ENCODE measurements around the gene VGLL4. TPM values are rescaled to one million over a fixed set of nuclear protein-coding genes. Genes with fewer than 3 reads are reported as not detected.
"Not testable (repeated sequence)": the region's sequence is repeated elsewhere in the genome, so short reads cannot be mapped to it uniquely, and the experiment has no call there.

Gene VGLL4
- total and polyA plus RNA-seq, 2 of the 4 experiments (the other 2 are of a cell fraction), result 26.2 to 35.4 TPM

DNA sequence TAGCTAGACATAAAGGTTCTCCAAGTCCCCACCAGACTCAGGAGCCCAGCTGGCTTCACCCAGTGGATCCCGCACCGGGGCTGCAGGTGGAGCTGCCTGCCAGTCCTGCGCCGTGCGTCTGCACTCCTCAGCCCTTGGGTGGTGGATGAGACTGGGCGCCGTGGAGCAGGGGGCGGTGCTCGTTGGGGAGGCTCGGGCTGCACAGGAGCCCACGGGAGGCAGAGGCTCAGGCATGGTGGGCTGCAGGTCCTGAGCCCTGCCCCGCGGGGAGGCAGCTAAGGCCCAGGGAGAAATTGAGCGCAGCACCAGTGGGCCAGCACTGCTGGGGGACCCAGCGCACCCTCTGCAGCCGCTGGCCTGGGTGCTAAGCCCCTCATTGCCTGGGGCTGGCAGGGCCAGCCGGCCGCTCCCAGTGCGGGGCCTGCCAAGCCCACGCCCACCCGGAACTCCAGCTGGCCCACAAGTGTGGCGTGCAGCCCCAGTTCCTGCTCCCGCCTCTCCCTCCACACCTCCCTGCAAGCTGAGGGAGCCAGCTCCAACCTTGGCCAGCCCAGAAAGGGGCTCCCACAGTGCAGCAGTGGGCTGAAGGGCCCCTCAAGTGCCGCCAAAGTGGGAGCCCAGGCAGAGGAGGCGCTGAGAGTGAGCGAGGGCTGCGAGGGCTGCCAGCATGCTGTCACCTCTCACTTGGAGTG, 130.4 kb downstream of the VGLL4 start:
- H3K27me3 ChIP-seq (ENCODE audit: control insufficient read depth, insufficient read depth, low read length); H4K5ac ChIP-seq (ENCODE audit: low read depth, low read length); ATAC-seq (ENCODE audit: low read depth); H3K56ac ChIP-seq (ENCODE audit: extremely low read depth, insufficient read depth, low read length); DNase-seq; H3K4me3 ChIP-seq (ENCODE audit: insufficient read depth, low read depth, low read length); dilution Hi-C loops (cut with HindIII; ENCODE audit: low sequenced_read_pairs, unreplicated experiment); CTCF ChIA-PET; POLR2A ChIA-PET (ENCODE audit: unreplicated experiment); in situ Hi-C loops (cut with MboI; ENCODE audit: low sequenced_read_pairs); H3K9me3 ChIP-seq (ENCODE audit: control insufficient read depth, insufficient read depth, low read length); intact Hi-C loops (cut with micrococcal nuclease); H3K36me3 ChIP-seq (ENCODE audit: control insufficient read depth, insufficient read depth, low read length); H3K4me2 ChIP-seq (ENCODE audit: low read depth, low read length); H2AK9ac ChIP-seq (replicated peaks; ENCODE audit: low read depth, low read length, poor library complexity); H2AFZ ChIP-seq (replicated peaks; ENCODE audit: low read length, poor library complexity); H4K20me1 ChIP-seq (ENCODE audit: insufficient read depth, low read length); BruUV-seq (replicated peaks); H3K9ac ChIP-seq (ENCODE audit: low read depth, low read length); H3K27ac ChIP-seq (ENCODE audit: insufficient read depth, low read length); H3K18ac ChIP-seq (ENCODE audit: low read depth, low read length): not testable (repeated sequence)
- Histone ChIP-seq H2AK5ac (ENCODE audit: low read depth, low read length) (peak overlapping the region; percentile 82; the same call in 1 of the 2 replicates), H3K79me1 (ENCODE audit: low read depth in 1 of 2, low read length in 2 of 2) (peaks cover 9 to 26% of the 10 kb centered on the region in 2 experiments), H3K4ac (ENCODE audit: low read depth, low read length) (peak overlapping the region; percentile 87), H2BK20ac (ENCODE audit: low read depth, low read length) (peak overlapping the region; percentile 77), H2BK15ac (ENCODE audit: low read depth, low read length) (peak overlapping the region; percentile 72; the same call in 2 of the 3 replicates), H3K14ac (replicated peaks; ENCODE audit: low read depth, low read length) (peak overlapping the region; percentile 75), H4K8ac (ENCODE audit: low read depth in 2 of 2, low read length in 2 of 2) (peak overlapping the region; percentile 2 to 77; a peak in 2 of 4 replicates), H4K91ac (ENCODE audit: insufficient read depth, low read depth, low read length) (peak overlapping the region; percentile 22), H2BK5ac (ENCODE audit: low read depth, low read length, poor library complexity, severe bottlenecking) (peak overlapping the region; percentile 73), H3K4me1 (ENCODE audit: control insufficient read depth, insufficient read depth, low read length) (peaks cover 19% of the 10 kb centered on the region), H2BK120ac (ENCODE audit: low read depth, low read length) (peak overlapping the region; percentile 84), H3K23ac (ENCODE audit: low read depth, low read length) (peak overlapping the region; percentile 69; the same call in 1 of the 2 replicates), H3K9me1 (ENCODE audit: insufficient read depth, low read length) (peaks cover 15% of the 10 kb centered on the region)
- WGBS, 2 experiments (ENCODE audit: extremely low coverage in 2 of 2, insufficient read length in 1 of 2), result 98% methylated on average over 6 of the region's 27 CpGs; no CpG with 5 or more reads in 1 of the 2 experiments

DNA sequence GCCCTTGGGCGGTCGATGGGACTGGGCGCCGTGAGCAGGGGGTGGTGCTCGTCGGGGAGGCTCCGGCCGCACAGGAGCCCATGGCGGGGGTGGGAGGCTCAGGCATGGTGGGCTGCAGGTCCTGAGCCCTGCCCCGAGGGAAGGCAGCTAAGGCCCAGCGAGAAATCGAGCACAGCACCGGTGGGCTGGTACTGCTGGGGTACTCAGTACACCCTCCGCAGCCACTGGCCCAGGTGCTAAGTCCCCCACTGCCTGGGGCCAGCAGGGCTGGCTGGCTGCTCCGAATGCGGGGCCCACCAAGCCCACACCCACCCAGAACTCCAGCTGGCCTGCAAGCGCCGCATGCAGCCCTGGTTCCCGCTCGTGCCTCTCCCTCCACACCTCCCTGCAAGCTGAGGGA, 132.1 kb downstream of the VGLL4 start:
- H3K56ac ChIP-seq (ENCODE audit: extremely low read depth, insufficient read depth, low read length); H3K4ac ChIP-seq (ENCODE audit: low read depth, low read length); H3K27me3 ChIP-seq (ENCODE audit: control insufficient read depth, insufficient read depth, low read length); H2BK20ac ChIP-seq (ENCODE audit: low read depth, low read length); DNase-seq; H2BK5ac ChIP-seq (ENCODE audit: low read depth, low read length, poor library complexity, severe bottlenecking); H2AFZ ChIP-seq (replicated peaks; ENCODE audit: low read length, poor library complexity); in situ Hi-C loops (cut with MboI; ENCODE audit: low sequenced_read_pairs); dilution Hi-C loops (cut with HindIII; ENCODE audit: low sequenced_read_pairs, unreplicated experiment); CTCF ChIA-PET; H4K8ac ChIP-seq (ENCODE audit: low read depth in 2 of 2, low read length in 2 of 2); H4K20me1 ChIP-seq (ENCODE audit: insufficient read depth, low read length); H3K4me2 ChIP-seq (ENCODE audit: low read depth, low read length); H3K27ac ChIP-seq (ENCODE audit: insufficient read depth, low read length); H3K4me3 ChIP-seq (ENCODE audit: insufficient read depth, low read depth, low read length); H4K5ac ChIP-seq (ENCODE audit: low read depth, low read length); H2AK5ac ChIP-seq (ENCODE audit: low read depth, low read length); intact Hi-C loops (cut with micrococcal nuclease); H3K14ac ChIP-seq (replicated peaks; ENCODE audit: low read depth, low read length); H2BK120ac ChIP-seq (ENCODE audit: low read depth, low read length); H3K9ac ChIP-seq (ENCODE audit: low read depth, low read length); ATAC-seq (ENCODE audit: low read depth); H4K91ac ChIP-seq (ENCODE audit: insufficient read depth, low read depth, low read length); H2BK15ac ChIP-seq (ENCODE audit: low read depth, low read length); H3K9me3 ChIP-seq (ENCODE audit: control insufficient read depth, insufficient read depth, low read length); BruUV-seq (replicated peaks); H2AK9ac ChIP-seq (replicated peaks; ENCODE audit: low read depth, low read length, poor library complexity); H3K23ac ChIP-seq (ENCODE audit: low read depth, low read length); POLR2A ChIA-PET (ENCODE audit: unreplicated experiment); H3K18ac ChIP-seq (ENCODE audit: low read depth, low read length); H3K36me3 ChIP-seq (ENCODE audit: control insufficient read depth, insufficient read depth, low read length): not testable (repeated sequence)
- 95% methylated on average over 4 of the region's 20 CpGs; no CpG with 5 or more reads in 1 of the 2 experiments for WGBS, 2 experiments (ENCODE audit: extremely low coverage in 2 of 2, insufficient read length in 1 of 2)
- H3K4me1 ChIP-seq (ENCODE audit: control insufficient read depth, insufficient read depth, low read length), result peaks cover 22% of the 10 kb centered on the region
- H3K9me1 ChIP-seq (ENCODE audit: insufficient read depth, low read length), result peaks cover 15% of the 10 kb centered on the region
- H3K79me1 ChIP-seq (ENCODE audit: low read depth in 1 of 2, low read length in 2 of 2), result peaks cover 9 to 29% of the 10 kb centered on the region in 2 experiments

Measured in IMR-90 (cell line).